Activated T-cell treated with anti-CD3 and anti-CD28 coated beads for 24 hours (primary cell): Measurements from ENCODE around the gene CTBP2.

Experiments
- DNase-seq: peaks from one replicate; pipeline ENCODE4 v3.0.0-alpha.2; 2020; ENCODE audit warnings: low read depth

Gene CTBP2

DNA sequence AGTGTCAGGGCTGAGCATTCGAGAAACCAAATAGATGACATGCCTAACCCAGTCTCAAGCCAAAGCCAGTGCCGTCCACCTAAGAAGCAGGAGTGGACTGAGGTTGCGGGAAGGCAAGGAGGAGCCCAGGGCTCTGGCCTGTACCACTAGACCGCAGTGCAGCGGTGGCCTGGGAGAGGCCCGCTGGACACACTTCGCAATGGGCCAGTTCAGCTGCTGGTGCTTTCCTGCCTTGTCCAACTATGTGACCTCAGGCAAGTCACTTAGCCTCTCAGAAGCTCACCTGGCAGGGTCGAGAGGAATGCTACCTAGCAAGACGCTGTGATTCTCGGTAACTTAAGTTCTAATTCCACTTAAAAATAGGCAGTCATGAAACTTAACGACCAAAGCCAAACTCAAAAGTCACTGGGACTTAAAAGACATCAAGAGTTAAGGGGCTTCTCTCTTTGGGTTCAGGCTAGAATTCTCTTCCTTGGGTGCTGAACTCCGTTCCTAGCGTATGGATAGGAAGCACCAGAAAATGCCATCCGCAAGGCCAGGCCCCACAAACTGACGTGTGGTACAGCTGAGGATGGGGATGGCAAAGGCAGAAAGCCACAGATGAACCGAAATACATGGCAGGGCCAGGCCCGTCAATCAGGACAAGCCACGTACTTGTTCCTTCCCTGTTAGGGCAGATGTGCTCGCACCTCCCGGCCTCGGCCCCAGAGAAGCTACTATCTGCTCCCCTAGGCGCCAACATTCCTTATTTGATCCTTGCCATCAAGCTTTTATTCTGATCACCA is 34.2 kb downstream of the CTBP2 start:
- DNase-seq: no peak

DNA sequence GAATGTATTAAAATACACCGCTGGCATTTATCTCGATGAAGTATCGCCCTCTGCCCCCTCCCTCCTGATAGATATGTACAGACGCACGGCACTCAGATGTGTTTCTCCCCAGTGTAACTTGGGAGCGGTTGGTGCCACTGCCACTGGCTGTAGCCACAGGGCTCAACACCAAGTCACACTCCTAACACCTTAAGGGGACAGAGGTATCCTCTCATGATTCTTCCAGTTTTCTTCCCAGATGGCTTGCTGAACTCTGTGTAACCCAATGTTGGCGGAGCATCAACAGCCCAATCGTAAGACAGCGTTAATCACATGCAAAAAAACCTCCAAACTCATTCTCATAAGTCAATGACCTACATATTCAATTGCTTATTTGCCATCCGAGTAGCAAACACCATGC is 35.5 kb downstream of the CTBP2 start:
- DNase-seq: no peak

DNA sequence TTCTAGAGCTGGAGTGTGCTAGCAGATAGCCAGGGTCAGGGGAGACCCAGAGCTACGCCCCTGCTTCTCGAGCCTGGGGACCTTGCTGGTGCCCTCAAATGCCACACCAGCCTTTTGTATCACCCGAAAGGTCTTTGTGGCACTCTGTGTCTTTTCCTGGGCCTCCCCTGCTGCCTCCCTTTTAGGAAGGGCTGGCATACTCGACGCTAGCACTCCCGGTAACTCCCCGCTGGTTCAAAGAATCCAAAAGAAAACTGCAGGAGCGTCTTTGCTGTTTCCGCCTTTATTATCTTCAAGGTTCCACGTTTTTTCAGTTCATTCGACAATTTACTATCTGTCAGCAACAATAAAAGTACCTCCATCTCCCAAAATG is 36.3 kb downstream of the CTBP2 start:
- DNase-seq: no peak

DNA sequence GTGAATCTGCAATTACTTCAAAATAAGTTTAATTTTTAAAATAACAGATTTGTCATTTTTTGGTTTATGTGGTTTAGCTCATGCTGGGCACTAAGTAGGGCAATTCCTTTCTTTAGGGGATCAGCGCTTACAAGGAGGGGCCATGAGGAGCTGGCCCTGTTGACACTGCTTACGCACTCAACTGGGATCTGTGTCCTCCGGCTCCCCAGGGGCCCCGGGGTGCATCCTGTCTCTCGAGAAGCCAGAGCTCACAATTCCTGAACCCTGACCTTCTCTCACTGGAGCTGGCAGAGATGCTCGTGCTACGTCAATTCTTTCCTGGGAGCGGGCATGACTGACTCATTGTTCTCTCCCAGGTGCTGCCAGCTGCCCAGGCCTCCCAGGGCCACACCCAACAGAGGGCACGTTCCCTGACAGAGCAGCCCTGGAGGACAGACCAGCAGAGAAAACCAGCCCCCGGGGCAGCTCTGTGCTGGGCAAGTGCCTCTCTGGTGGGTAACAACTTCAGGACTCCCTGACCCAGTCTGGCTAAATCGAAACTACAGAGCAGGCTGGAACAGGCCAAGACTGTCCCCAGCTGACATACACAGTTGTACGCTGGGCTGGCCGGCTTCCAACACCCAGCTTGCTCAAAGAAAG is 36.8 kb downstream of the CTBP2 start:
- no peak for DNase-seq

DNA sequence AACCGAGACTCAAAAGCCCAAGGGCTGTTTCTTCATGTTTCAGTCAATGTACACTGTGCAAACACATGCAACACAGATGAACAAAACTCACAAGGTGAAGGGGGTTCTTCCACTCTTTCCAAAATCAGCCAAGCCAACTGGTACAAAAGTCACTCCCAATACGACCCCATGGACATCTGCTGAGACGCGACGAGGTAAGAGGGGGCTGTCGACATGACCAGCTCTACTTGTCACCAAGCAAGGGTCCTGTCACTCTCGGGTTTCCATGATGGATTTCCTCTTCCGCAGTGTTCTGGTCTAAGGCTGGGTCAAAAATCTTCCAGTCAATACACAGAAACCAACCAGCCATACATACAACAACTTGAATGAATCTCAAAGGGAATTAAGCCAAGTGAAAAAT is 37.8 kb downstream of the CTBP2 start:
- no peak for DNase-seq

DNA sequence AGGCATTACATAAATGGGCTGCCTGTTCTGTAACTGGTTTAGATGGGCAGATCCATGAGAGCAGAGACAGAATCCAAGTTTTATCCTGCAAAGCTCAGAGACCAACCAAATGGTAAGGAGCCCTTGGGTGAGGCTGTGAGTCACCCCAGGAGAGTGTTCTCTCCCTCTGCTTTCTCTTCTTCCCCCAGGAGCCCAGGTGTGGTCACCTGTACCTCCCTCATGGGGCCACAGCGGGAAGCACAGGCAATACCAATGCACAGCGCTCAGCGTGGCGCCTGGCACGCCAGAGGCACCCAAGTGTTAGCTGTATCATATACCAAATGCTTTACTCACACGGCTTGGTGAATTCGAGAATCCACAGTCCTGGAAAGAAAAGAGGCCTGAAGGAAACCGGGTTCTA is 39.4 kb downstream of the CTBP2 start:
- DNase-seq: no peak

DNA sequence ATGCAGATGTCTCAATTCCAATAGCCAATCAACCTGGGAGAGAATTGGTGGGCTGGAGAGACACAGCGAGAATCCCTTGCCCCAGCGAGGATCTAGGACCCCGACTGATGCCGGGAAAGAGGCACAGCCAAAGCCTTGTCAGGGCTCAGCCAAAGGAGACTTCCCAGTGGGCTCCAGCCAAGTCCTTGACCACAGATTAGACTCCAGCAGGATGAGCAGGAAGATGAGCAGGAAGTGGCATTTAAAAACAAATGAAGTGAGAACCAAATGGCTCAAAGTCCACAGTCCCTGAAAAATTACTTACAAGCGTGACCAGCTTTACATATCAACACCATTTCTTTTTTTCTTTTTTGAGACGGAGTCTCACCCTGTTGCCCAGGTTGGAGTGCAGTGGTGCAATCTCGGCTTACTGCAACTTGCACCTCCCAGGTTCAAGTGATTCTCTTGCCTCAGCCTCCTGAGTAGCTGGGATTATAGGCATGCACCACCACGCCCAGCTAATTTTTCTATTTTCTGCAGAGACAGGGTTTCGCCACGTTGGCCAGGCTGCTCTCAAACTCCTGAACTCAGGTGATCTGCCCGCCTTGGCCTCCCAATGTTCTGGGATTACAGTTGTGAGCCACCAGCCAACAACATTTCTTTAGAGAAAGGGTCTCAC is 40.2 kb downstream of the CTBP2 start:
- no peak for DNase-seq

DNA sequence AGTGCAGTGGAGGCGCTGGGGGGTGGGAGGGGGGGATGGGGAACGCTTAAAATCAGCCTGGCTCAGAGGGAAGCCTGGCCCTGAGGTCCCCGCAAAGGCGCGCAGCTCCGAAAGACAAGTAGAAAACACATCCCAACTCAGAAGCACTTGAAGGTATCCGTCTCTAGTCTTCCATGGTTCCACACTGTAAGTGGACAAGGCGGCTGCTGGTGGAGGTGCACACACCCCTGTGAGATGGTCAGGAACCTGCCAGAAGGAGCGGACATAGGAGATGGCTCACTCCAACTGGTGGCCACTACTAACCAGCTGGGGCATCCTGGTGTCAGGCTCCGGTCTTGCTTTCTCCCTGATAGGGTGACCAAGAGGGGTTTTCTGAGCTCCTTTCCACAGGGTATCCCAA is 41.7 kb downstream of the CTBP2 start:
- DNase-seq: no peak

DNA sequence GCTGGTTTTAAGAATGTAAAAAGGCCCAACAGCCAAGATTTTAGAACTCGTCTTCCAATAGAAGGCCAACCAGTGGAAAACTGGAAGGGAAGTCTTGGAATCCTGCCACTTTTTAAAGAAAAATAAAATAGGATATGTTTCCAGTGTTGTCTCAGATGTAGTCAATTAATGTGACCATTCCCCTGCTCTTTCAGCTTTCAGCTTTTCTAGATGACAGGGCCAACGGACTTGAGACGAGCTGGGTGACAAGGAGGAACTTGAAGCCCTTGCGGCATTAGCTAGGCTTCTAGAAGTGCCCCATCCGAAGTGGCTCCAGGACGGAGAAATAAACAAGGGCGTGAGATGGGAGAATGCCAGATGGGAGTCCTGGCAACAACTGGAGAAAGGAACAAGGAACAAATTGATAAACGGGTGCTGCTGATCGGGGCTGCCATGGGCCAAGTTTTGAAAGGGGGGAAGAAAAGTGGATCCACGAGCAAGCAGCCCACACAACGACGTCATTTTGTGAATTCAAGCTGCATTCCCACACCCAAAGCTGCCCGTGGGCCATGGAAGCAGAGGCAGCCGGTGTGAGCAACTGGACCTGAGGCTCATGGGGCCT is 42.3 kb downstream of the CTBP2 start:
- DNase-seq: no peak

DNA sequence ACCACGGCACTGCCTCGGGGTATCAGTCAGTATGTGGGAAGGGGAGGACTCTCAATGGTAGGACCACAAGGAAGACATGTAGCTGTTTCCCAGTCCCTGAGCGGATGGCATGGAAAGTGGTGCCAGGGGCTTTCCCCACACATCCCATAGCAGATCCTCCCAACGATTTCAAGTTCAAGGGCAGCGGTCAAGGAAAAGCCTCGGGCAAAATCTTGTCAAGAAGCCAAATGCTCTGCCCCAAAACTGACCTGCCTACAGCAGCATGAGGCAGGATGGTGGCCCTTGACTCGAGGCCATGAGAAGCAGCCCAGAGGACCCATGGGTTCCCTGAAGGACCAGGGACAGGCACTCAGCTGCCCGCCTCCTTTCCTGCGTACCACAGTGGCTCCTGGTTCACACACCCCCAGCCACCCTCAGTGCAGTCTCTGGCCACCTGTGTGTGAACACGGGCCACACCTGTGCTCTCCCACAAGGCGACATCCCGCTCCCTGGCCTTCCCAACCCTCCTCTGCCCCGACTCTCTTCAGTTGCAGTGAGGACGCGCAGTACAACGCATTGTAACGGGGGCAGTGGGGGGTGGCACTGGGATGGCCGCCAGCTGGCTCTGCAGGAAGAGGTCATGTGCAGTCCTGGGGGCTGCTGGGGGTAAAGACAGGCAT is 43.6 kb downstream of the CTBP2 start:
- DNase-seq: no peak

DNA sequence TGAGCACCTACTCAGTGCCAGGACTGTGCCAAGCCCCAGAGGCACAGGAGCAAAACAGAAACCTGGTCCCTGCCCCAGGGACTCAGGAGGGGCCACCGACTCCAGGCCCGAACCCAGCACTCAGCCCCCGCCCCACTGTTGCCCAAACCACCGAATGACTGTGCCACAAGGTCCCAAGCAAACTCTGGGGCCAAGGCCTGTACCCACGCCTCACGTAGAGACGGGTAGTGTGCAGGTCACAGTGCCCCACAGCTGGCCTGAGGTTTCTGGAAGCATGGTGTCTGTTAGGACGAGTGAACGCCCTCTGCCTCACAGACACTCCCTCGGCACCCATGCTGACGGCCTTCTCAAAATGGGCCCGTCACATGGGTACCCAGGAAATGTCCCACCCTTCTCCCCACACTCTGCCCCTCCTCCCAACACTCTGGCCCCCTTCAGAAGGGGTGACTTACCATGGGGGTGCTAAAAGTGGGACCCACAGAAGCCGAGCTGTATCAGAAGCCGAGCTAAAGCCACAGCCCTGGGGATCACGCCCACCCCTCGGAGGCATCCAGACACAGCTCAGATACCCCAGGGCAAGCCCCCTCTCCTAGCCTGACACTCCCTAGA is 44.2 kb downstream of the CTBP2 start:
- DNase-seq: no peak

DNA sequence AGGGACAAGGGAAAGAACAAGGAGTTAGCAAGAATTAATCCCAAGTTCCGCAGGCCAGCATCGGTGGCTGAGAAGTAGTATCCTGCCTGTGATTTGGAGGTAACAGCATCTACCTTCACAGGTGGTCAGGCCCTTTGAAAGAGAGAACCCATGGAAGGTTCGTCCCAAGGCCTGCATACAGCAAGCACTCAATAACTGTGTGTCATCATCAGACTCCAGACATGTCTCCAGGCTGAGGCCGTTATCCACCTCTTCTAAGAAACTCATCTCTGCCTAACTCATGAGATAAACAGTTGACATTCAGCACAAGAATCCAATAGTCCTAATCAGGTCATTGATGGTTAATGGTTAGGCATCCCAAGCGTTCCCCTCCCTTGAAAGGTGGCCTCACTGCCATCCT is 45.0 kb downstream of the CTBP2 start:
- no peak for DNase-seq

DNA sequence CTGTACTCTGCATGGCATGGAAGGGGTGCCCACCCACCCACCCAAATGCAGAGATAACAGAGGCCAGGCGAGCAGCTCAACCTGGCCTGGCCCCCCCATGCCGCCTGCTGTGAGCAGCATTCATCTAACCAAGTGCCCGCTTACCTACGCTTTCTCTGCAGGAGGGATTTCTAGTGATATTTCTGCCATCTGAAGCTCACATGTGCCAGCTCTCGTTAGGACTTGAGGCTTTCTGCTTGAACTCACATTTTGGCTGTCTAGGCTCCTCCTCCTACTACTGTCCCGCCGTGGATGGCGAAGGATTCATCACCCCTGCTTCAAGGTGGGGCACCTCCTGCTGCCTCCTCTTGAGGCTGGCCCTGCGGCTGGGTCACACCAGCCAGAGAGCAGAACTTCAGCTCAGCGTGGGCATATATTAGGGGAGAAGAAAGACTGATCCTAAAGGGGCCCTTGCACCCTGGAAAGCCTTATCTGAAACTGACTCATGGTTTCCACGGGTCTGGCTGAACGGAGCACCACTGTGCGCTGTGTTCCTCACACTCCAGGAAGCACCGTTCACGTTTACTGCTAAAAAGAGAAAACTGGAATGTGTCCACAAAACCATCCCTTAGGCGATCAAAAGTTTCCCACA is 45.5 kb downstream of the CTBP2 start:
- no peak for DNase-seq

DNA sequence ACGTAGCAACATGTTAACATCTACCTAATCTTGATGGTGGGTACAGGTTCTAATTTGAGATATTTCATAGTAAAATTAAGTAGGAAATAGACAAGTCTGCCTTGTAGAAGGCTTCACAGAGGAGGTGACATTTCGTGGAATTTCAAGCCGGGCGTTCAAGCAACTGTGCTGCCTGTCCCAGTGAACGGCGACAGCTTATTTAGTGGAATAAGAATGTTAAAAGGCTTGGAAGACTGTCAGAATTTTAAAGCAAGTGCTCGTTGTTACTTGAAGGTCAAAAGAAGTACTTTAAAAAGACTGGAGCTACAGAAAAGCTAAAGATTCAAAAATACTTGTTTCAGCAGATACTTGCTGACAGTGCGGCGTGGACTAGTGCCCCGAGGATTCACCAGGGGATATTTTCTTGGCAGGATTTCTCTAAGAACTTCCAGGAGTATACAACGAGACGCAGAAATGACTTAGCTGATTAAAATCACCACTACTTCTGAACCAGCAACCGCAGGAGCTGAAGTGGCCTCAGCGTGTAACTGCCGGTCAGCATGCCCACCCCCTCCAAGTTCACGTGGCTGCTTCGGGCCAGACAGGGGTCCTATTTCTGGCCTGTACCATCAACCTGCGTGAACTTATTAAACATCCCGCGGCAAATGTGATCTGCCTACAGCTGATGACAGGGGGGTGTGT is 46.5 kb downstream of the CTBP2 start:
- DNase-seq: no peak

DNA sequence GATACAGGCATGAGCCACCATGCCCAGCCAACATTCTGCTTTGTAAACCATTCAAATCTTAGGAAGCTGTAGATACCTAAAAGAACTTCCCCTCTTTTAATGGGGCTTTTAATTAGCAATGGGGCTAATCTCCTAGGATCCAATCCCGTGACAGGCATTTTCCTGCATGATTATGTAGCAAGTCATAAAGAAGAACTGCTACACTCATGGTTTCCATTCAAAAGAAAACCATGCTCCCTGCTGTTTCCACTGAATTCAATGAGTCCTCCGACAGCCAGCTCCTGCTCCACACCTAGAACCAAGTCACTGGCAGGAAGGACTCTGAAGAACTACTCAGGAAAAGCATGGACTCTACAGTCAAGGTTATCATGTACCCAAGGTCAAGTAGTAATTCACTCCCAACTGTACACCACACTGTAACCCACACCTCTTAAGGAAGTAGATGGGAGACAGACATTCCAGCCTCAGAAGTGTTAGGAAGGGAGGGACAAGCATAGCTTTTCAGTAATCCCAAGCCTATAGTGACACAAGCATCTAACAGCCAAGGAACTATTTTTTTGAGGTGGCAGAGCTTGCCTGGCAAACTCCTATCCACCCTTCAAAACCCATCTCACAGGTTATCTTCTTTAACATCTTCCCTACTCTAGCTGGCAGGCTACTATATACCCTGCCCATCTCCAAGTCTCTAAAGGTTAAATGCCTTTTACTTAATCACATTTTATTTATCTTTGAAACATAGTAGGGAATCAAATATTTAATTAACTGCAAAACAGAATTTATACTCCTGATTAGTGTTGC is 47.5 kb downstream of the CTBP2 start:
- DNase-seq: no peak

DNA sequence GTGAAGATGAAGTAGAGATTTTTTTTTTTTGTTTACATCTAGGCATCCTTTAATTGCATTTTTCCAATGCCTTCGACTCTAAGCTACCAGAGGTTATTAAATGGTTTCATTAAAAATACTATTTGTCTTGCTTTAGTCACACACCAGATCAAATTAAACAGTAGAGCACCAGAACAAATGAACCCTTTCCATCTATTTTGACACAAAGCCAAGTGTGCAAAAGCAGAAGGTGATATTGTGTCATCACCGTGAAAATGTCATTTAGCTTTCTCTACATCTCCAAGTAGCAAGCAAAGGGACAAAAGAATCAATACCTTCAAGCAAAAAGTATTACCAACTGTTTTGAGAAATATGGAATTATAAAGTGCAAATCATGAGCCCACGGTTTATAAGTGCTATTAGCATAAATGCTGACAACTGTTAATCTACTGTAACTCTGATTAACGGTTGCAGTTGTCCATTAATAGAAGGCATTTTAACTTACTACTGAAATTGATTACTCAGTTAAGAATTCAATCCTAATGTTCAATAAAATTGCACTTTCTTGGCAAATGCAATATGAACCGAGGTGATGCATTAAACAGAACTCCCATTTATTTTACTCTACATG is 49.1 kb downstream of the CTBP2 start:
- no peak for DNase-seq

DNA sequence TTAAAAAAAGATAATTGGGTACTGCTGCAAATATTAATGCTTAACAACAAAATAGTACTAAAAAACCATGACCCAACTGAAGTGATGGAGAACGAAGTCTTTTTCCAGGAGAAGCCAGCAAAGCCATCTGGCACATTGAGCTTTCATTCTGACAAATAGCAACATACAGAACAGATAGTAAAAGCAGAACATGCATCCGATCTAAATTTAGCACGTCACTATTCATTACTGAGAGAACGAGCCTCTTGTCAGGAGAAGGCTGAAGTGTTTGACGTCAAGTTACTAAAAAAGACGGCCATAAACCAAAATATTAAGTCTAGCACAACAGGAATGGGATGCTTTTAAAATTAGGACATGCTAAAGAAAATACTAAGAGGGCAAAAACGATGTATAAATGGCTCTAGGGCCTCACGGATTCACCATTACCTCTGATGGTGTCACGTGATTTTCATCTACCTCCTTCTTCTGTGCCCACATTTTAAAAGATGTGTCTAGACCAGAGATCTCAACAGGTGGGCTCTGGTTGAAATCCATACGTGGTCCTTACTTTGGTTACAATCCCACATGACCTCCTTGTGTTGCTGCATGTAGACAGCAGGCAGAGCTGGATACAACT is 52.3 kb downstream of the CTBP2 start:
- no peak for DNase-seq

DNA sequence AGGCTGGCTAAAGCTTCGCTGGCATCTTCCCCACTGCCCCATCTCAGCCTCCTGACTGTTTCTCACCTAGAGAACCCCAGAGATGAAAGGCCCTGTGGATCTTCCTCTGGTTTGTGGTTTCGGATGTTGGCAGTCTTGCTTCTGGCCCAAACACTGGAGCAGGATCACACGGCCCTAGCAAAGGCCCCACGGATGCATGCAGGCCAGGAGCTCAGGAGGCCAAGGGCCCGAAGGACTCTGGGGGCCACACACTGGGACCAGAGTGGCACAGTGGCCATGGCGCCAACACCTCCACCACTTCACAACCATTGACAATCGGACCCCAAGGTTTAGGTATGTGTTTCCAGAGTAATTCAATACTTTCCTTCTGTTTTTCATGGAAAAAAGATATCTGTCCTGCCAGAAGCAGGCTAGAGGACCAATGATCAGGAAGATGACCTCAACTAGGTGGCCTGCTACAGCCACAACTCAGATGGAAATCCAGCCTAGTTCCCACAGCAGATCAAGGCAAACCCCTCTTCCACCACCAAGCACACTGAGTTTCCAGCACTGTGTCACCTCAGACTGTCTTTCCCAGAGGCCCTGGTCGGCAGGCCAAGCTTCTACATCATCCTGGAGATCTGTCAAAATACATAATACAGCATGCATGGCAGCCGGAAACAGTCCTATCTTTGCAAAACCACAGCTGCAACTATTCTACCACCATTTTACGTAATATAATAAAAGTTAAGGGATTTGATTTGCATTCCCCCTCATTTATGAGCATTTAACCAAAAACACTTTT is 53.0 kb downstream of the CTBP2 start:
- DNase-seq: no peak

DNA sequence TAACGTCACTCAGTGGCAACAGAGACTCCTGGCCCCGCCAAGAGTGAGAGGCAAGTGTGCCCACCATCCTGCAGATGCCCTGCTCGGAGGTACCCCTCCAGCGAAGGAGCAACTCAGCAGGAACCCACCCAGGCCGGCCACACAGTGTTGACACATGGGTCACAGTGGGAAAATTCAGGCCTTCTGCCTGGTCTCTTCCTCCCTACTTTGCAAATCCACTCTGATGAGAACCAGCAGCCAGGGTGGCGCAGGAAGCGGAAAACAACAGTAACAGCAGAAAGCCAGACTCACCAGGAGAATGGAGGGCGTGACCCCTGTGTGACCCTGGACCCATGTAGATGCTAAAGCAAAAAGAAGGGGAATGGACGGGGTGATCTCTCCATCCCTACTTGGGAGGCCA is 53.8 kb downstream of the CTBP2 start:
- no peak for DNase-seq
